A549 (cell line): ENCODE results near the gene ING3. TPM values are rescaled to one million over a fixed set of nuclear protein-coding genes. Genes with fewer than 3 reads are reported as not detected.

ENCODE experiments used
- ATAC-seq, 2 experiments: fragments of 200-7000 bp in 1 of 2; fragments of >200 bp in 1 of 2; cut with Nextera tagmentation in 1 of 2; cut with Tn5 transposase in 1 of 2; 3 replicates each; pipeline versions ENCODE4 v1.8.0 to v1.9.1; 2018 to 2020; ENCODE audit warnings: mild to moderate bottlenecking in 1 of 2, moderate library complexity in 1 of 2
- CTCF ChIA-PET: fragments of 300-600 bp; sonication (Branson Sonifier 250); formaldehyde crosslinking; extraction: SDS; loops from one replicate; lab custom pipeline; 2021; ENCODE audit warnings: antibody characterized with exemption, inconsistent platforms; lab: Yijun Ruan, JAX
- POLR2A ChIA-PET: fragments of 350-600 bp; formaldehyde crosslinking; extraction: SDS; loops from one replicate; lab custom pipeline; 2021; ENCODE audit warnings: antibody characterized with exemption, inconsistent platforms; lab: Yijun Ruan, JAX
- DNase-seq, 2 experiments: peaks; one replicate each; pipeline versions ENCODE4 v3.0.0 to v3.0.0-alpha.2; 2011 to 2016; ENCODE audit warnings: low read depth in 1 of 2, low spot score in 1 of 2
- FAIRE-seq: peaks from 2 replicates; lab custom pipeline; 2011; peaks lifted over from hg19 to GRCh38; lab: Jason Lieb, UNC
- H3K27ac ChIP-seq, 2 experiments: fragments of >200 bp; sonication (Bioruptor Twin); formaldehyde crosslinking; 3 replicates each; pipeline ENCODE4 v1.5.1; 2016 to 2017
- H3K4me1 ChIP-seq: fragments of >200 bp; sonication (Bioruptor Twin); formaldehyde crosslinking; 3 replicates; pipeline ENCODE4 v1.6.1; 2016
- H3K4me2 ChIP-seq: fragments of >200 bp; sonication (Bioruptor Twin); formaldehyde crosslinking; 3 replicates; pipeline ENCODE4 v1.6.1; 2016
- H3K4me3 ChIP-seq: fragments of >200 bp; sonication (Bioruptor Twin); formaldehyde crosslinking; 3 replicates; pipeline ENCODE4 v1.5.1; 2016
- H3K9me3 ChIP-seq: fragments of >200 bp; sonication (Bioruptor Twin); formaldehyde crosslinking; 3 replicates; pipeline ENCODE4 v1.6.1; 2016
- BHLHE40 ChIP-seq: IDR thresholded peaks from 2 replicates; pipeline ENCODE4 v1.6.1; 2012; ENCODE audit warnings: low read depth, low read length, inconsistent platforms
- CBX8 ChIP-seq: fragments of 200-600 bp; sonication (generic); IDR thresholded peaks from 2 replicates; pipeline ENCODE4 v1.6.1; 2016
- CEBPB ChIP-seq, 2 experiments: fragments of >200 bp in 1 of 2; sonication (Bioruptor Twin) in 1 of 2; formaldehyde crosslinking in 1 of 2; IDR thresholded peaks; 2 replicates each; pipeline ENCODE4 v1.6.1; 2012 to 2016
- CHD2 ChIP-seq: fragments of 150-350 bp; IDR thresholded peaks from 2 replicates; pipeline ENCODE4 v1.6.1; 2014; ENCODE audit warnings: low read length; ENCODE audit not compliant: partially characterized antibody
- CHD4 ChIP-seq: fragments of 200-600 bp; sonication (generic); IDR thresholded peaks from 2 replicates; pipeline ENCODE4 v1.6.1; 2016; ENCODE audit warnings: antibody characterized with exemption, mild to moderate bottlenecking, borderline replicate concordance
- E2F6 ChIP-seq: IDR thresholded peaks from 2 replicates; pipeline ENCODE4 v1.6.1; 2012; ENCODE audit warnings: low read depth, borderline replicate concordance
- ELK1 ChIP-seq: fragments of 150-350 bp; IDR thresholded peaks from 2 replicates; pipeline ENCODE4 v1.6.1; 2014; ENCODE audit warnings: low read depth, mild to moderate bottlenecking, low read length
- EP300 ChIP-seq, 2 experiments: fragments of >200 bp; sonication (Bioruptor Twin); formaldehyde crosslinking; IDR thresholded peaks; 2 replicates in 1 of 2; 3 replicates in 1 of 2; pipeline ENCODE4 v1.6.1; 2016 to 2017
- ESRRA ChIP-seq: fragments of 150-350 bp; IDR thresholded peaks from 2 replicates; pipeline ENCODE4 v1.6.1; 2014; ENCODE audit warnings: mild to moderate bottlenecking, low read length, borderline replicate concordance
- HEYL ChIP-seq: fragments of 250-450 bp; sonication (Bioruptor Pico); IDR thresholded peaks from 2 replicates; pipeline ENCODE4 v1.8.0; 2021; ENCODE audit warnings: mild to moderate bottlenecking, moderate library complexity
- HMGXB4 ChIP-seq: fragments of 250-450 bp; sonication (Bioruptor Pico); IDR thresholded peaks from 2 replicates; pipeline ENCODE4 v1.5.0; 2021; ENCODE audit warnings: mild to moderate bottlenecking, moderate library complexity, borderline replicate concordance
- HOXA7 ChIP-seq: fragments of 250-450 bp; sonication (Bioruptor Pico); IDR thresholded peaks from 2 replicates; pipeline ENCODE4 v1.5.0; 2020; ENCODE audit warnings: mild to moderate bottlenecking, moderate library complexity
- JUNB ChIP-seq: fragments of >200 bp; sonication (Bioruptor Twin); formaldehyde crosslinking; IDR thresholded peaks from 2 replicates; pipeline ENCODE4 v1.6.1; 2016
- MYC ChIP-seq: IDR thresholded peaks from 2 replicates; pipeline ENCODE4 v1.6.1; 2012; ENCODE audit warnings: mild to moderate bottlenecking, inconsistent platforms, low read length, improper control_type of control experiment, borderline replicate concordance
- NFE2L2 ChIP-seq: fragments of 150-350 bp; conservative IDR thresholded peaks from 2 replicates; pipeline ENCODE4 v1.6.1; 2014; ENCODE audit warnings: low read length
- NPAS2 ChIP-seq: fragments of 250-450 bp; sonication (Bioruptor Pico); IDR thresholded peaks from 2 replicates; pipeline ENCODE4 v1.8.0; 2022; ENCODE audit warnings: mild to moderate bottlenecking, moderate library complexity, borderline replicate concordance
- NR3C1 ChIP-seq: fragments of >200 bp; sonication (Bioruptor Twin); formaldehyde crosslinking; IDR thresholded peaks from 3 replicates; pipeline ENCODE4 v1.6.1; 2017
- PHF8 ChIP-seq: fragments of 200-600 bp; sonication (generic); IDR thresholded peaks from 2 replicates; pipeline ENCODE4 v1.6.1; 2016; ENCODE audit warnings: low read depth, mild to moderate bottlenecking, antibody characterized with exemption, moderate library complexity, borderline replicate concordance
- RAD21 ChIP-seq, 2 experiments: fragments of >200 bp in 1 of 2; sonication (Bioruptor Twin) in 1 of 2; formaldehyde crosslinking in 1 of 2; IDR thresholded peaks in 1 of 2; conservative IDR thresholded peaks in 1 of 2; 2 replicates in 1 of 2; 3 replicates in 1 of 2; pipeline ENCODE4 v1.6.1; 2012 to 2018; ENCODE audit warnings: inconsistent platforms in 1 of 2
- RCOR1 ChIP-seq: fragments of 150-350 bp; IDR thresholded peaks from 2 replicates; pipeline ENCODE4 v1.6.1; 2014; ENCODE audit warnings: antibody characterized with exemption, low read length, low read depth
- REST ChIP-seq: fragments of 200-600 bp; sonication (generic); IDR thresholded peaks from 2 replicates; pipeline ENCODE4 v1.6.1; 2016; ENCODE audit warnings: antibody characterized with exemption, mild to moderate bottlenecking, moderate library complexity
- RFX5 ChIP-seq: fragments of 450-650 bp; IDR thresholded peaks from 2 replicates; pipeline ENCODE4 v1.7.1; 2014; ENCODE audit warnings: antibody characterized with exemption, mild to moderate bottlenecking, moderate library complexity
- ZC3H11A ChIP-seq: fragments of 450-650 bp; IDR thresholded peaks from 2 replicates; pipeline ENCODE4 v1.6.1; 2014; ENCODE audit warnings: antibody characterized with exemption, mild to moderate bottlenecking
- WGBS: methylation state at CpG from one replicate; pipeline ENCODE4 v1.1.6; 2017; ENCODE audit errors: missing lambda C conversion rate; 5-methylcytosine and 5-hydroxymethylcytosine counted together
- polyA plus RNA-seq, 4 experiments: library from polyadenylated mRNA; depleted of rRNA in 3 of 4; stranded (reverse); fragments of >200 nt; fragmentation: RNase III in 1 of 4; extraction: RNeasy Plus Mini Kit Qiagen cat#74134 plus additional on column Dnase treatment in 1 of 4; gene quantifications; 2 replicates in 3 of 4; 3 replicates in 1 of 4; pipeline ENCODE4 v1.2.3, GENCODE V29; 2011 to 2017

Gene ING3
- polyA plus RNA-seq, 2 of the 4 experiments (the other 2 are of a cell fraction) = 5.6 to 11.3 TPM

GRCh38 chr7:120979765-120980499, 29.4 kb downstream of the ING3 start:
- Histone ChIP-seq H3K4me3 (no peak overlapping the region), H3K9me3 (no peaks in the 10 kb centered on the region), H3K4me2 (no peak overlapping the region), H3K27ac (no peak overlapping the region)
- 19% methylated on average over 1 of the region's 1 CpG for WGBS
- ChIA-PET POLR2A (interaction anchor here (0.7 kb wide), 1 partner anchor 29 kb away, joined by 4 read pairs; the partner anchor contains the start of gene ING3), CTCF (interaction anchor here (0.9 to 1.6 kb wide), 2 partner anchors 9 to 11 kb away, joined by 3 read pairs; no protein-coding TSS in a partner anchor)
- FAIRE-seq (no peak), DNase-seq (no peak), ATAC-seq (no peak)
- TF ChIP-seq CBX8 (no peak), NFE2L2 (no peak), BHLHE40 (no peak), RCOR1 (no peak)
- TF ChIP-seq, all 56 proteins: peak for 0
- no peaks in the 10 kb centered on the region for H3K4me1 ChIP-seq

- ChIA-PET POLR2A (no interaction called here), CTCF (interaction anchor here (1.6 kb wide), 1 partner anchor 8 kb away, joined by 3 read pairs; no protein-coding TSS in a partner anchor)
- FAIRE-seq = no peak
- ATAC-seq = no peak
- no peak overlapping the region for H3K4me2 ChIP-seq
- WGBS = 52% methylated on average over 1 of the region's 1 CpG
- no peak overlapping the region for H3K4me3 ChIP-seq
- TF ChIP-seq CHD2 (no peak), HEYL (CRISPR knock-in tag) (no peak), REST (no peak), HOXA7 (CRISPR knock-in tag) (no peak), RCOR1 (no peak), RFX5 (no peak), NR3C1 (no peak), EP300 (IDR thresholded peaks at IDR 0.05) (no peak)
- H3K4me1 ChIP-seq = no peaks in the 10 kb centered on the region
- no peaks in the 10 kb centered on the region for H3K9me3 ChIP-seq
- no peak overlapping the region for H3K27ac ChIP-seq
- DNase-seq = no peak
These were observed 30.5 kb downstream of the ING3 start for GRCh38 chr7:120981117-120981516.

- CTCF ChIA-PET = no interaction called here
- DNase-seq (no peak), ATAC-seq (no peak), FAIRE-seq (no peak)
- H3K9me3 ChIP-seq = no peaks in the 10 kb centered on the region
- no peak overlapping the region for H3K4me2 ChIP-seq
- no peaks in the 10 kb centered on the region for H3K4me1 ChIP-seq
- TF ChIP-seq EP300 (IDR thresholded peaks at IDR 0.05) (no peak), ZC3H11A (no peak), BHLHE40 (no peak), HEYL (CRISPR knock-in tag) (no peak), CEBPB (IDR thresholded peaks at IDR 0.05) (no peak), PHF8 (no peak), E2F6 (no peak), ELK1 (no peak), RAD21 (conservative IDR thresholded peaks at IDR 0.05 in 1 of 2, IDR thresholded peaks at IDR 0.05 in 1 of 2) (no peak), NPAS2 (CRISPR knock-in tag) (no peak), JUNB (no peak), CHD4 (no peak), MYC (no peak), ESRRA (no peak), HMGXB4 (CRISPR knock-in tag) (no peak)
- POLR2A ChIA-PET = no interaction called here
- 28% methylated on average over 4 of the region's 4 CpGs for WGBS
- H3K27ac ChIP-seq = no peak overlapping the region
- no peak overlapping the region for H3K4me3 ChIP-seq
These were observed 31.5 kb downstream of the ING3 start for GRCh38 chr7:120981888-120982615.
